ENCODE measurements around the gene ABCD4.
"Not testable (repeated sequence)": the region's sequence is repeated elsewhere in the genome, so short reads cannot be mapped to it uniquely, and the experiment has no call there.

The ABCD4 gene

GRCh38 chr14:74302152-74302628 lies 544 bp downstream of the ABCD4 start:
- no peak for DNase-seq (ENCODE audit: low read depth)

GRCh38 chr14:74301594-74302151 lies 1.1 kb downstream of the ABCD4 start:
- no peak for DNase-seq (ENCODE audit: low read depth)

- no peak for DNase-seq (ENCODE audit: low read depth)
These were observed 3.6 kb downstream of the ABCD4 start for GRCh38 chr14:74299061-74299545.

GRCh38 chr14:74297986-74298385 lies 4.7 kb downstream of the ABCD4 start:
- no peak for DNase-seq (ENCODE audit: low read depth)

- no peak for DNase-seq (ENCODE audit: low read depth)
These were observed 6.7 kb downstream of the ABCD4 start for GRCh38 chr14:74296037-74296467.

GRCh38 chr14:74293606-74294005 lies 9.1 kb downstream of the ABCD4 start:
- DNase-seq (ENCODE audit: low read depth): no peak

- no peak for DNase-seq (ENCODE audit: low read depth)
These were observed 10.7 kb downstream of the ABCD4 start for GRCh38 chr14:74292061-74292460.

- DNase-seq (ENCODE audit: low read depth): no peak
These were observed 12.3 kb downstream of the ABCD4 start for GRCh38 chr14:74290415-74290814.

GRCh38 chr14:74289801-74290200 lies 12.9 kb downstream of the ABCD4 start:
- DNase-seq (ENCODE audit: low read depth): no peak

GRCh38 chr14:74286736-74287135 lies 16.0 kb downstream of the ABCD4 start:
- no peak for DNase-seq (ENCODE audit: low read depth)

GRCh38 chr14:74281069-74281468 lies 21.7 kb downstream of the ABCD4 start:
- DNase-seq (ENCODE audit: low read depth): no peak

- DNase-seq (ENCODE audit: low read depth): no peak
These were observed 24.7 kb downstream of the ABCD4 start for GRCh38 chr14:74278080-74278479.

- DNase-seq (ENCODE audit: low read depth): no peak
These were observed 27.4 kb downstream of the ABCD4 start for GRCh38 chr14:74275241-74275841.

- DNase-seq (ENCODE audit: low read depth): no peak
These were observed 31.4 kb downstream of the ABCD4 start for GRCh38 chr14:74271365-74271764.

- DNase-seq (ENCODE audit: low read depth): not testable (repeated sequence)
These were observed 32.2 kb downstream of the ABCD4 start for GRCh38 chr14:74270382-74271177.

GRCh38 chr14:74267588-74267987 lies 35.1 kb downstream of the ABCD4 start:
- no peak for DNase-seq (ENCODE audit: low read depth)

GRCh38 chr14:74265301-74265965 lies 37.3 kb downstream of the ABCD4 start:
- no peak for DNase-seq (ENCODE audit: low read depth)

- no peak for DNase-seq (ENCODE audit: low read depth)
These were observed 38.8 kb downstream of the ABCD4 start for GRCh38 chr14:74263921-74264320.

GRCh38 chr14:74263181-74263580 lies 39.6 kb downstream of the ABCD4 start:
- DNase-seq (ENCODE audit: low read depth): no peak

- no peak for DNase-seq (ENCODE audit: low read depth)
These were observed 40.7 kb downstream of the ABCD4 start for GRCh38 chr14:74262076-74262475.

GRCh38 chr14:74261288-74261687 lies 41.4 kb downstream of the ABCD4 start:
- DNase-seq (ENCODE audit: low read depth): no peak

- no peak for DNase-seq (ENCODE audit: low read depth)
These were observed 42.1 kb downstream of the ABCD4 start for GRCh38 chr14:74260525-74261233.
